Lower leg skin (tissue), 3 donors: ENCODE measurements around the gene CHRNA10.

ENCODE experiments used
- POLR2A ChIP-seq, 2 donors: fragments of 450-650 bp; IDR thresholded peaks; one replicate each; pipeline ENCODE4 v1.6.1; 2016 to 2017; ENCODE audit warnings: antibody characterized with exemption in 2 of 2, mild to moderate bottlenecking in 1 of 2, moderate library complexity in 1 of 2
- TF ChIP-seq, protein P1 (sequence below), 3 donors: fragments of 450-650 bp; IDR thresholded peaks; one replicate each; pipeline ENCODE4 v1.5.1; 2016; ENCODE audit warnings: antibody characterized with exemption in 3 of 3, mild to moderate bottlenecking in 3 of 3, moderate library complexity in 2 of 3

DNA sequence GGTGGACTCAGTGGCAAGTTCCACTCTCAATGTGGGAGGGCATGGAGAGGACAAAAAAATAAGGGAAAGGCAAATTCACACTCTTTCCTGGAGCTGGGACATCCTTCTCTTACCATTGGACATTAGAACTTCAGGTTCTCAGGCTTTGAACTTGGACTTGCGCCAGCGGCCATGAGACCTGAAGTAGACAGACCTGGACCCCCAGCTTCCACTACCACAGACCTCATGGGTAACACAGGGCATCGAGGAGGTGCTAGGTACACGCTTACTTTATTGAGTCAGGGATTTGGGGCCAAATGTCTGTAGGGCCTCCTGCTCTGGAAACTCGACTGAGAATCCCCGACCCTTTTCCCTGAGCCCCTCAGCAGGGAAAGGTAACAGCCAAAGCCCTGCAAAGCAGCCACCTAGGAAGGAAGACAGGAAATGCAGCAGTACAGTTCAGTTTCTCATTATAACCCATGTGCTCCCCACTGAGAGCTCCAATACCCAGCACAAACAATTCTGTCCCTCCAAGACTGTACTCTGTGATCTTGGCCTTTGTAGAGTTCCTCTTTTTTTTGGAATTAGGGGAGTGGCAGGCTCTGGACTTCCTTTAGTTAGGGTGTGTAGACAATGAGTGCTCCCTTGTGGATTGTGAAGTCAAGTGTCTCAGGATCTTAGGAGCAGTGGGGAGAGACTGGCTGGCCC, 5.7 kb downstream of the CHRNA10 start:
- TF ChIP-seq POLR2A (IDR thresholded peaks at IDR 0.05): no peak
- TF ChIP-seq, protein P1, sequence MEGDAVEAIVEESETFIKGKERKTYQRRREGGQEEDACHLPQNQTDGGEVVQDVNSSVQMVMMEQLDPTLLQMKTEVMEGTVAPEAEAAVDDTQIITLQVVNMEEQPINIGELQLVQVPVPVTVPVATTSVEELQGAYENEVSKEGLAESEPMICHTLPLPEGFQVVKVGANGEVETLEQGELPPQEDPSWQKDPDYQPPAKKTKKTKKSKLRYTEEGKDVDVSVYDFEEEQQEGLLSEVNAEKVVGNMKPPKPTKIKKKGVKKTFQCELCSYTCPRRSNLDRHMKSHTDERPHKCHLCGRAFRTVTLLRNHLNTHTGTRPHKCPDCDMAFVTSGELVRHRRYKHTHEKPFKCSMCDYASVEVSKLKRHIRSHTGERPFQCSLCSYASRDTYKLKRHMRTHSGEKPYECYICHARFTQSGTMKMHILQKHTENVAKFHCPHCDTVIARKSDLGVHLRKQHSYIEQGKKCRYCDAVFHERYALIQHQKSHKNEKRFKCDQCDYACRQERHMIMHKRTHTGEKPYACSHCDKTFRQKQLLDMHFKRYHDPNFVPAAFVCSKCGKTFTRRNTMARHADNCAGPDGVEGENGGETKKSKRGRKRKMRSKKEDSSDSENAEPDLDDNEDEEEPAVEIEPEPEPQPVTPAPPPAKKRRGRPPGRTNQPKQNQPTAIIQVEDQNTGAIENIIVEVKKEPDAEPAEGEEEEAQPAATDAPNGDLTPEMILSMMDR (IDR thresholded peaks at IDR 0.05): no peak
